Hepatocyte (in vitro differentiated cells): ENCODE data around the gene FAM111A. TPM values are rescaled to one million over a fixed set of nuclear protein-coding genes. Genes with fewer than 3 reads are reported as not detected.
"Not testable (repeated sequence)": the region's sequence is repeated elsewhere in the genome, so short reads cannot be mapped to it uniquely, and the experiment has no call there.

Experiments used
- DNase-seq: peaks from one replicate; pipeline ENCODE4 v3.0.0-alpha.2; 2016; ENCODE audit warnings: low spot score
- H2AFZ ChIP-seq: fragments of 200-600 bp; sonication (generic); 2 replicates; pipeline ENCODE4 v1.6.0; 2016; ENCODE audit warnings: antibody characterized with exemption, mild to moderate bottlenecking
- H3K27ac ChIP-seq: fragments of 200-600 bp; sonication (generic); 2 replicates; pipeline ENCODE4 v1.5.1; 2016; ENCODE audit warnings: mild to moderate bottlenecking
- H3K27me3 ChIP-seq: fragments of 200-600 bp; sonication (generic); 2 replicates; pipeline ENCODE4 v1.6.1; 2016
- H3K36me3 ChIP-seq: fragments of 200-600 bp; sonication (generic); replicated peaks from 2 replicates; pipeline ENCODE4 v1.5.1; 2016; ENCODE audit warnings: low read depth; ENCODE audit not compliant: insufficient read depth
- H3K4me1 ChIP-seq: fragments of 200-600 bp; sonication (generic); 2 replicates; pipeline ENCODE4 v1.5.1; 2016; ENCODE audit warnings: mild to moderate bottlenecking, moderate library complexity; ENCODE audit not compliant: insufficient read depth
- H3K4me2 ChIP-seq: fragments of 200-600 bp; sonication (generic); 2 replicates; pipeline ENCODE4 v1.6.0; 2016
- H3K4me3 ChIP-seq: fragments of 200-600 bp; sonication (generic); 2 replicates; pipeline ENCODE4 v1.5.1; 2016; ENCODE audit warnings: mild to moderate bottlenecking
- H3K79me2 ChIP-seq: fragments of 200-600 bp; sonication (generic); 2 replicates; pipeline ENCODE4 v1.6.0; 2017; ENCODE audit warnings: mild to moderate bottlenecking
- H3K9me2 ChIP-seq: fragments of 200-600 bp; sonication (generic); replicated peaks from 2 replicates; pipeline ENCODE4 v1.6.0; 2017; ENCODE audit warnings: mild to moderate bottlenecking; ENCODE audit not compliant: insufficient read depth
- H3K9me3 ChIP-seq: fragments of 200-600 bp; sonication (generic); 2 replicates; pipeline ENCODE4 v1.5.1; 2016; ENCODE audit warnings: low read depth, mild to moderate bottlenecking
- H4K20me1 ChIP-seq: fragments of 200-600 bp; sonication (generic); 2 replicates; pipeline ENCODE4 v1.6.0; 2016; ENCODE audit warnings: mild to moderate bottlenecking; ENCODE audit not compliant: insufficient read depth, poor library complexity, severe bottlenecking
- EZH2 ChIP-seq: fragments of 200-600 bp; sonication (generic); IDR thresholded peaks from 2 replicates; pipeline ENCODE4 v1.6.1; 2016; ENCODE audit warnings: antibody characterized with exemption, mild to moderate bottlenecking, borderline replicate concordance
- EZH2phosphoT487 ChIP-seq: fragments of 200-600 bp; sonication (generic); IDR thresholded peaks from one replicate; pipeline ENCODE4 v1.6.1; 2018; ENCODE audit warnings: antibody characterized with exemption, mild to moderate bottlenecking, low read depth, moderate library complexity; ENCODE audit not compliant: unreplicated experiment, severe bottlenecking
- WGBS: methylation state at CpG from one replicate; pipeline ENCODE4 v1.1.6; 2016; ENCODE audit warnings: low lambda C conversion rate; ENCODE audit errors: missing lambda C conversion rate; 5-methylcytosine and 5-hydroxymethylcytosine counted together
- polyA plus RNA-seq: library from polyadenylated mRNA; unstranded; fragments of >200 nt; fragmentation: Nextera tagmentation; extraction: Ambion mirVana; gene quantifications from 2 replicates; pipeline ENCODE4 v1.2.1, GENCODE V29; 2016
- total RNA-seq: library from RNA; depleted of rRNA; stranded (reverse); fragments of >200 nt; gene quantifications from 2 replicates; pipeline ENCODE4 v1.2.3, GENCODE V29; 2014
- TF ChIP-seq, protein P1 (sequence below): fragments of 200-600 bp; sonication (generic); IDR thresholded peaks from 2 replicates; pipeline ENCODE4 v1.5.1; 2016; ENCODE audit warnings: antibody characterized with exemption, mild to moderate bottlenecking; ENCODE audit not compliant: poor library complexity

The FAM111A gene
- total and polyA plus RNA-seq, 2 experiments from 2014 or later: 20.0 to 43.2 TPM

DNA sequence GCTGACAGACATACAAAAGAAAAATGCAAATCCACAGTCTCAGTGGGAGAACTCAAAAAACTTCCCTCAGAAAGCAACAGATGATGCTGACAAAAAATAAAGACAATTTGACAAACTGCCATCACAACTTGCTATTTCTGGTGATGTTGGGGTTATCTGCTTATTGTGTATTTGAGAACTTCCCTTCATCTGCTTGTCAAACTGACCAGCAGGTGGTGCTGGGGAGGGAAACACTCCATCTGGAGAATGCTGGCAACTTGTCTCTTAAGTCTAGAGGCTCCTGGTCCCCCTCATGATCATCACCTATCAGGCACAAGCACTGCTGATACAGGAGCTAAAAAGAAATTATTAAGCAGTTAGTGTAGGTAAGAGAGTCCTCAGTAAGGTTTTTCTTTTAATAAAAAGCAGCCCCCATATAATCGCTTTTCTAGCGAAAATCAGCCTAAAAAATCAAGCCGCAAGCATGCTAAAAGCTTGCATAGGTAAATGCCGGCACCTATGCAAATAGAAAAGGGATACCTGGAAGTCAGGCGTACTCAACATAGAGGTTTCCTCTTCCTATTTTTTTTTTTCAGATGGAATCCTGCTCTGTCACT is 45.4 kb upstream of the FAM111A start:
- H3K9me3 ChIP-seq: no peaks in the 10 kb centered on the region
- no peaks in the 10 kb centered on the region for H3K4me1 ChIP-seq
- no peaks in the 10 kb centered on the region for H3K36me3 ChIP-seq
- no peak overlapping the region for H2AFZ ChIP-seq
- WGBS: 88% methylated on average over 5 of the region's 5 CpGs
- no peaks in the 10 kb centered on the region for H3K9me2 ChIP-seq
- H4K20me1 ChIP-seq: no peaks in the 10 kb centered on the region
- no peak overlapping the region for H3K4me3 ChIP-seq
- TF ChIP-seq EZH2 (no peak), EZH2phosphoT487 (no peak)
- TF ChIP-seq, protein P1, sequence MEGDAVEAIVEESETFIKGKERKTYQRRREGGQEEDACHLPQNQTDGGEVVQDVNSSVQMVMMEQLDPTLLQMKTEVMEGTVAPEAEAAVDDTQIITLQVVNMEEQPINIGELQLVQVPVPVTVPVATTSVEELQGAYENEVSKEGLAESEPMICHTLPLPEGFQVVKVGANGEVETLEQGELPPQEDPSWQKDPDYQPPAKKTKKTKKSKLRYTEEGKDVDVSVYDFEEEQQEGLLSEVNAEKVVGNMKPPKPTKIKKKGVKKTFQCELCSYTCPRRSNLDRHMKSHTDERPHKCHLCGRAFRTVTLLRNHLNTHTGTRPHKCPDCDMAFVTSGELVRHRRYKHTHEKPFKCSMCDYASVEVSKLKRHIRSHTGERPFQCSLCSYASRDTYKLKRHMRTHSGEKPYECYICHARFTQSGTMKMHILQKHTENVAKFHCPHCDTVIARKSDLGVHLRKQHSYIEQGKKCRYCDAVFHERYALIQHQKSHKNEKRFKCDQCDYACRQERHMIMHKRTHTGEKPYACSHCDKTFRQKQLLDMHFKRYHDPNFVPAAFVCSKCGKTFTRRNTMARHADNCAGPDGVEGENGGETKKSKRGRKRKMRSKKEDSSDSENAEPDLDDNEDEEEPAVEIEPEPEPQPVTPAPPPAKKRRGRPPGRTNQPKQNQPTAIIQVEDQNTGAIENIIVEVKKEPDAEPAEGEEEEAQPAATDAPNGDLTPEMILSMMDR: peak; percentile 65
- peak; percentile 74 for DNase-seq
- H3K79me2 ChIP-seq: no peaks in the 10 kb centered on the region
- H3K4me2 ChIP-seq: no peak overlapping the region
- H3K27ac ChIP-seq: no peak overlapping the region
- H3K27me3 ChIP-seq: peaks cover 9% of the 10 kb centered on the region

DNA sequence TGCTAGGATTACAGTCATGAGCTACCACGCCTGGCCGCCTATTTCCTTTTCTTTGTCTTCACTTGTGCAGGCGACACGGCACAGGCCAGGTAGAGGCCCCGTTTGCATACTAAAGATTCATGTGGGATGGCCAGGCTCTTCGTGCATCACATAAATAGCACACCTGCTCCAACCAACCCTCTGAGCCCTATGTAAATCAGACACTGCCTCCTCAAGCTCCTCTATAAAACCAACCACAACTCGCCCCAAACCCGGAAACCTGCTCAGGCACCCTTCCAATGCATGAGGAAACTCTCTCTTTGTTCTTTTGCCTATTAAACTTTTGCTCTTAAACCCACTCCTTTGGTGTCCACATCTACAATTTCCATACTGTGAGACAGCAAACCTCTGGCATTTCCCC is 44.7 kb upstream of the FAM111A start:
- not testable (repeated sequence) for H3K9me3 ChIP-seq, H2AFZ ChIP-seq, H3K27ac ChIP-seq, H3K4me1 ChIP-seq, DNase-seq, H4K20me1 ChIP-seq, H3K9me2 ChIP-seq, H3K36me3 ChIP-seq, H3K4me2 ChIP-seq, H3K79me2 ChIP-seq, H3K4me3 ChIP-seq, H3K27me3 ChIP-seq
- 85% methylated on average over 8 of the region's 8 CpGs for WGBS

DNA sequence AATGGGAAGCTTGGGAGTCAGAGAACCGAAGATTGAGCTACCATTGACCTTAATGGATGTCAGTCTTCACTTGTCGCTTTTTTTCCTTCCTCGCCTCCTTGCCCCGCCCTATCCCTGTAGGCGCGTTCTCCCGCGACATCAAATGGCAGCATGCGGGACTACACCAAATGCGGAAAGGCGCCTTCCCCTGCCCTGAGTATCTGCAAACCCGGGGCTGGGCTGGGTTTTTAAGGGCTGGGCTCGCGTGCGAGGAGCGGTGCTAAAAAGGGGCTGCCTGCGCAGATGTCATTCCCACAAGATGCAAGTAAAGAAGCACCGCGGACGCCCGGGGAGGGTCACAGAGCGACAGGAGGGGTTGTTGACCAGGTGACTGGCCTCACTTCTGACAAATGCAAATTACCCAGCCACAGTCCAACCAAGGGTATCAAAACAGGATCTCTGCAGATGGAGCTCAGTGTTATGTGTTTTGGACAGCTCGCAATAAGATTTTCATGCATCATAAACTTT is 40.3 kb upstream of the FAM111A start:
- DNase-seq: peak; percentile 78
- no peaks in the 10 kb centered on the region for H3K9me3 ChIP-seq

More for the DNA sequence above, 40.3 kb upstream of the FAM111A start:
- WGBS: 11% methylated on average over 23 of the region's 23 CpGs
- Histone ChIP-seq H3K27ac (no peak overlapping the region), H4K20me1 (no peaks in the 10 kb centered on the region), H2AFZ (peak overlapping the region; percentile 65), H3K4me2 (peak overlapping the region; percentile 82), H3K4me3 (no peak overlapping the region), H3K27me3 (peaks cover 9% of the 10 kb centered on the region), H3K79me2 (no peaks in the 10 kb centered on the region), H3K4me1 (no peaks in the 10 kb centered on the region), H3K9me2 (no peaks in the 10 kb centered on the region), H3K36me3 (no peaks in the 10 kb centered on the region)
- no peak for TF ChIP-seq EZH2
- TF ChIP-seq, protein P1: peak; percentile 31
- no peak for TF ChIP-seq EZH2phosphoT487
